H1 (cell line): Measurements from ENCODE around the gene RNF215. TPM values are rescaled to one million over a fixed set of nuclear protein-coding genes. Genes with fewer than 3 reads are reported as not detected.

ENCODE experiments used
- CTCF ChIA-PET: fragments of 300-600 bp; sonication (Branson Sonifier 250); formaldehyde crosslinking; loops from one replicate; lab custom pipeline; 2021; ENCODE audit not compliant: partially characterized antibody; lab: Charles Lee
- POLR2A ChIA-PET: fragments of 300-600 bp; sonication (Branson Sonifier 250); formaldehyde crosslinking; loops from one replicate; lab custom pipeline; 2021; ENCODE audit warnings: inconsistent platforms; ENCODE audit not compliant: partially characterized antibody; lab: Charles Lee
- DNase-seq, 2 experiments: peaks; one replicate each; pipeline versions ENCODE4 v3.0.0 to v3.0.0-alpha.2; 2010 to 2022; ENCODE audit warnings: low spot score in 2 of 2, low read depth in 1 of 2, mixed read lengths in 1 of 2
- FAIRE-seq: peaks from 2 replicates; lab custom pipeline; 2011; peaks lifted over from hg19 to GRCh38; lab: Jason Lieb, UNC
- H2AFZ ChIP-seq: 2 replicates; pipeline ENCODE4 v1.8.1; 2012; ENCODE audit warnings: low read length, inconsistent platforms
- H2AK5ac ChIP-seq: 2 replicates; pipeline ENCODE4 v1.6.1; 2013; ENCODE audit warnings: low read depth, low read length
- H2BK120ac ChIP-seq: replicated peaks from 2 replicates; pipeline ENCODE3; 2013; ENCODE audit warnings: low read depth, low read length, inconsistent platforms
- H2BK12ac ChIP-seq: 2 replicates; pipeline ENCODE4 v1.6.1; 2013; ENCODE audit warnings: low read depth, low read length
- H2BK15ac ChIP-seq: 2 replicates; pipeline ENCODE4 v1.6.1; 2013; ENCODE audit warnings: low read length
- H2BK20ac ChIP-seq: 2 replicates; pipeline ENCODE4 v1.6.1; 2013; ENCODE audit warnings: low read length
- H2BK5ac ChIP-seq: 2 replicates; pipeline ENCODE4 v1.6.1; 2013; ENCODE audit warnings: low read depth, low read length
- H3K14ac ChIP-seq: 2 replicates; pipeline ENCODE4 v1.6.1; 2013; ENCODE audit warnings: inconsistent platforms; ENCODE audit not compliant: insufficient read length
- H3K18ac ChIP-seq: 2 replicates; pipeline ENCODE4 v1.6.1; 2013; ENCODE audit warnings: low read length; ENCODE audit errors: extremely low read depth
- H3K23ac ChIP-seq: 2 replicates; pipeline ENCODE4 v1.6.1; 2013; ENCODE audit warnings: inconsistent platforms; ENCODE audit not compliant: insufficient read length
- H3K23me2 ChIP-seq: 2 replicates; pipeline ENCODE4 v1.6.1; 2013; ENCODE audit warnings: low read depth, low read length
- H3K27ac ChIP-seq: 2 replicates; pipeline ENCODE4 v1.6.1; 2011; ENCODE audit warnings: low read depth, low read length, inconsistent platforms
- H3K27me3 ChIP-seq, 4 experiments: replicated peaks in 1 of 4; 1 replicate in 1 of 4; 2 replicates in 3 of 4; pipeline versions ENCODE4 v1.6.1 to v1.8.1; 2011 to 2013; ENCODE audit warnings: low read length in 3 of 4, mild to moderate bottlenecking in 3 of 4, inconsistent platforms in 2 of 4, mixed read lengths in 2 of 4, moderate library complexity in 1 of 4; ENCODE audit not compliant: control insufficient read depth in 3 of 4, insufficient read depth in 3 of 4; ENCODE audit errors: extremely low read depth in 1 of 4
- H3K36me3 ChIP-seq, 4 experiments: 2 replicates each; pipeline versions ENCODE4 v1.6.1 to v1.8.1; 2011 to 2013; ENCODE audit warnings: mild to moderate bottlenecking in 4 of 4, low read length in 3 of 4, moderate library complexity in 2 of 4, control low read depth in 1 of 4, inconsistent platforms in 1 of 4; ENCODE audit not compliant: insufficient read depth in 4 of 4, control insufficient read depth in 2 of 4
- H3K4ac ChIP-seq: replicated peaks from 2 replicates; pipeline ENCODE3; 2013; ENCODE audit warnings: low read length, low read depth, mixed read lengths, inconsistent platforms; ENCODE audit not compliant: insufficient read length
- H3K4me1 ChIP-seq, 4 experiments: replicated peaks in 1 of 4; 1 replicate in 1 of 4; 2 replicates in 3 of 4; pipeline versions ENCODE4 v1.6.1 to v1.8.1; 2011 to 2013; ENCODE audit warnings: low read length in 3 of 4, inconsistent platforms in 2 of 4, mixed read lengths in 1 of 4; ENCODE audit not compliant: insufficient read depth in 4 of 4, control insufficient read depth in 3 of 4
- H3K4me2 ChIP-seq, 2 experiments: 2 replicates each; pipeline versions ENCODE4 v1.6.1 to v1.8.1; 2011 to 2013; ENCODE audit warnings: low read depth in 2 of 2, low read length in 2 of 2, control low read depth in 1 of 2, inconsistent platforms in 1 of 2, mild to moderate bottlenecking in 1 of 2; ENCODE audit not compliant: insufficient read depth in 1 of 2
- H3K4me3 ChIP-seq, 4 experiments: fragments of 200-600, 300-600 bp in 1 of 4; sonication (generic), shearing (Covaris generic), sonication (Bioruptor Twin) in 1 of 4; 2 replicates each; pipeline versions ENCODE4 v1.5.1 to v1.8.1; 2011 to 2016; ENCODE audit warnings: low read length in 4 of 4, low read depth in 3 of 4, control low read depth in 2 of 4, inconsistent platforms in 2 of 4, mild to moderate bottlenecking in 2 of 4, mixed read lengths in 1 of 4, moderate library complexity in 1 of 4; ENCODE audit not compliant: insufficient read depth in 2 of 4; ENCODE audit errors: extremely low read depth in 1 of 4
- H3K56ac ChIP-seq: replicated peaks from 2 replicates; pipeline ENCODE3; 2013; ENCODE audit warnings: low read depth, mild to moderate bottlenecking, mixed read lengths, low read length, inconsistent platforms; ENCODE audit not compliant: insufficient read length
- H3K79me1 ChIP-seq: 2 replicates; pipeline ENCODE4 v1.6.1; 2013; ENCODE audit warnings: low read depth, low read length, control low read depth
- H3K79me2 ChIP-seq, 2 experiments: 2 replicates each; pipeline versions ENCODE4 v1.6.1 to v1.8.1; 2012 to 2013; ENCODE audit warnings: low read length in 2 of 2, mild to moderate bottlenecking in 2 of 2, inconsistent platforms in 1 of 2; ENCODE audit not compliant: insufficient read depth in 2 of 2, control insufficient read depth in 1 of 2
- H3K9ac ChIP-seq, 4 experiments: replicated peaks in 1 of 4; 1 replicate in 1 of 4; 2 replicates in 3 of 4; pipeline versions ENCODE4 v1.6.1 to v1.8.1; 2011 to 2013; ENCODE audit warnings: low read depth in 3 of 4, low read length in 3 of 4, control low read depth in 2 of 4, mild to moderate bottlenecking in 2 of 4, moderate library complexity in 2 of 4, inconsistent platforms in 1 of 4; ENCODE audit errors: extremely low read depth in 1 of 4
- H3K9me3 ChIP-seq, 2 experiments: 2 replicates each; pipeline versions ENCODE4 v1.6.1 to v1.8.1; 2012 to 2013; ENCODE audit warnings: mild to moderate bottlenecking in 2 of 2, moderate library complexity in 2 of 2, control low read depth in 1 of 2, inconsistent platforms in 1 of 2, low read depth in 1 of 2, low read length in 1 of 2, mixed read lengths in 1 of 2; ENCODE audit not compliant: insufficient read depth in 2 of 2
- H4K20me1 ChIP-seq, 2 experiments: replicated peaks in 1 of 2; 2 replicates each; pipeline versions ENCODE3 to v1.8.1; 2011 to 2013; ENCODE audit warnings: inconsistent platforms in 2 of 2, low read length in 2 of 2, mild to moderate bottlenecking in 1 of 2; ENCODE audit not compliant: insufficient read depth in 2 of 2, control insufficient read depth in 1 of 2
- H4K5ac ChIP-seq: 2 replicates; pipeline ENCODE4 v1.6.1; 2013; ENCODE audit warnings: low read length, low read depth, mixed read lengths, inconsistent platforms; ENCODE audit not compliant: insufficient read length
- H4K8ac ChIP-seq: 2 replicates; pipeline ENCODE4 v1.8.0; 2013; ENCODE audit warnings: mild to moderate bottlenecking, moderate library complexity, low read length, inconsistent platforms; ENCODE audit not compliant: insufficient read depth; ENCODE audit errors: extremely low read depth
- H4K91ac ChIP-seq: replicated peaks from 2 replicates; pipeline ENCODE3; 2013; ENCODE audit warnings: low read length, mixed read lengths, inconsistent platforms; ENCODE audit not compliant: insufficient read length
- BRCA1 ChIP-seq: IDR thresholded peaks from 2 replicates; pipeline ENCODE4 v1.6.1; 2012; ENCODE audit warnings: low read depth, low read length, improper control_type of control experiment
- KDM5A ChIP-seq: fragments of 200-600 bp; IDR thresholded peaks from 2 replicates; pipeline ENCODE4 v1.7.1; 2012; ENCODE audit warnings: mild to moderate bottlenecking, low read length, inconsistent platforms, mixed read lengths
- WGBS, 2 experiments: shearing (Covaris generic) in 1 of 2; methylation state at CpG; one replicate each; pipeline versions ENCODE4 v1.1.6 to v1.1.7; 2013 to 2015; ENCODE audit warnings: low lambda C conversion rate in 2 of 2, mixed read lengths in 2 of 2, inconsistent platforms in 1 of 2, low coverage in 1 of 2, missing lambda C conversion rate in 1 of 2; ENCODE audit not compliant: insufficient replicate concordance in 2 of 2, insufficient coverage in 1 of 2, insufficient read length in 1 of 2; ENCODE audit errors: extremely low coverage in 1 of 2, missing lambda C conversion rate in 1 of 2; 5-methylcytosine and 5-hydroxymethylcytosine counted together
- polyA plus RNA-seq, 7 experiments: library from polyadenylated mRNA; depleted of rRNA in 3 of 7; stranded (reverse) in 5 of 7; unstranded in 2 of 7; fragments of >200 nt in 5 of 7; fragments of 200-250 nt in 2 of 7; gene quantifications; 1 replicate in 5 of 7; 2 replicates in 1 of 7; 4 replicates in 1 of 7; pipeline versions ENCODE4 v1.2.1 to v1.2.3, GENCODE V29; 2011 to 2013; ENCODE audit warnings: missing spikeins in 2 of 7, mixed read lengths in 2 of 7
- total RNA-seq: library from RNA; stranded (reverse); fragmentation: NEBNext Ultra II Directional; extraction: Animal tissue kit (Norgen Biotek cat#: 25700); gene quantifications from 2 replicates; pipeline ENCODE4 v1.2.1, GENCODE V29; 2021

The RNF215 gene
- total and polyA plus RNA-seq, 2 of the 8 experiments (the other 6 are each of a cell fraction or from before 2014, with no cell fraction given), result 13.1 to 19.0 TPM

DNA sequence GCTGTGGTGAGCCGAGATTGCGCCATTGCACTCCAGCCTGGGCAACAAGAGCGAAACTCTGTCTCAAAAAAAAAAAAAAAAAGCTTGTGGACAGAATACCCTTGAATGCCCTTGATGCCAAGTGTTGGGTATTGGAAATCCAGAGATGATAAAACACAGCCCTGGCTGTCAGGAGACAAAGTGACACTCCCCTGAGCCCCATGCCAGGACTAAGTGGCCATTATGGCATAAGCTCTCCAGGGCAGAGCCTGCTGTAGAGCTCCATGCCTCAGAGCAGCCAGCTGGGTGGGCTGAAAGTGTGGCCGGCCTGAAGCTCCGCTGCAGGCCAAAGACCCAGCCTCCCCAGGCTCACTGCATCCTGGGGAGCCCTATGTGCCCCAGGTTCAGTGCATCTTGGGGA lies 4.9 kb downstream of the RNF215 start:
- H2BK12ac ChIP-seq, result no peak overlapping the region
- peaks cover 4% of the 10 kb centered on the region; the same call in 1 of the 2 replicates for H3K23me2 ChIP-seq
- POLR2A ChIA-PET, result interaction anchor here (1.1 to 3.6 kb wide), 3 partner anchors 9 to 36 kb away, joined by 3 to 14 read pairs (median 3); no protein-coding TSS in a partner anchor
- H3K9ac ChIP-seq, result no peak overlapping the region
- no peak overlapping the region for H3K18ac ChIP-seq
- no peak overlapping the region for H3K4me2 ChIP-seq
- DNase-seq (no peak), FAIRE-seq (no peak)
- H3K27me3 ChIP-seq, result no peaks in the 10 kb centered on the region
- no peak overlapping the region for H4K5ac ChIP-seq
- H3K56ac ChIP-seq, result no peak overlapping the region
- no peak overlapping the region for H4K91ac ChIP-seq
- H2AK5ac ChIP-seq, result no peak overlapping the region
- H3K4me1 ChIP-seq, result peaks cover 0 to 7% (median 2%) of the 10 kb centered on the region in 4 experiments; a peak in 4 of 7 replicates
- no peaks in the 10 kb centered on the region for H3K79me1 ChIP-seq
- no peak overlapping the region for H3K14ac ChIP-seq
- H4K20me1 ChIP-seq, result peaks cover 2% of the 10 kb centered on the region in 2 experiments
- no peak overlapping the region for H3K4me3 ChIP-seq
- H3K79me2 ChIP-seq, result no peaks in the 10 kb centered on the region; a peak in 1 of 4 replicates
- WGBS, 2 experiments, result 89% methylated on average over 2 of the region's 5 CpGs; no CpG with 5 or more reads in 1 of the 2 experiments
- H3K23ac ChIP-seq, result no peak overlapping the region
- no peak overlapping the region for H2BK20ac ChIP-seq
- H4K8ac ChIP-seq, result no peak overlapping the region
- H2BK5ac ChIP-seq, result no peak overlapping the region
- H3K4ac ChIP-seq, result no peak overlapping the region
- no peak overlapping the region for H2BK15ac ChIP-seq
- no peak overlapping the region for H2BK120ac ChIP-seq
- CTCF ChIA-PET, result interaction anchor here (0.7 to 2.5 kb wide), 10 partner anchors 9 to 95 kb away, joined by 3 to 10 read pairs (median 4); no protein-coding TSS in a partner anchor
- H3K27ac ChIP-seq, result no peak overlapping the region
- H3K9me3 ChIP-seq, result no peaks in the 10 kb centered on the region
- no peak overlapping the region for H2AFZ ChIP-seq
- H3K36me3 ChIP-seq, result peaks cover 0 to 4% (median 3%) of the 10 kb centered on the region in 4 experiments; a peak in 4 of 8 replicates
- no peak for TF ChIP-seq BRCA1
- TF ChIP-seq KDM5A, result no peak
